ENCODE measurements around the gene ISLR.

The ISLR gene

GRCh38 chr15:74138642-74139041 lies 34.9 kb upstream of the ISLR start:
- no peak for DNase-seq (ENCODE audit: low read depth, low spot score)
- Histone ChIP-seq H3K36me3 (ENCODE audit: insufficient read depth, insufficient read length, low read length) (no peaks in the 10 kb centered on the region), H3K4me3 (ENCODE audit: insufficient read length, low read depth) (no peak overlapping the region), H3K9ac (ENCODE audit: insufficient read length, low read depth) (no peak overlapping the region), H3K4me1 (ENCODE audit: insufficient read depth, insufficient read length) (peaks cover 17% of the 10 kb centered on the region), H3K27me3 (ENCODE audit: insufficient read depth, insufficient read length) (peaks cover 38% of the 10 kb centered on the region), H3K9me3 (ENCODE audit: insufficient read depth, low read length) (peaks cover 11% of the 10 kb centered on the region; the same call in 1 of the 2 replicates)
- TF ChIP-seq ZNF274 (IDR thresholded peaks at IDR 0.05; ENCODE audit: low read depth, low read length) (no peak), YY1 (IDR thresholded peaks at IDR 0.05; ENCODE audit: insufficient read depth, insufficient read length) (no peak), SUZ12 (IDR thresholded peaks at IDR 0.05; ENCODE audit: extremely low read depth, insufficient read depth, insufficient read length) (no peak)

GRCh38 chr15:74141591-74141990 lies 31.9 kb upstream of the ISLR start:
- H3K36me3 ChIP-seq (ENCODE audit: insufficient read depth, insufficient read length, low read length), result no peaks in the 10 kb centered on the region
- H3K9ac ChIP-seq (ENCODE audit: insufficient read length, low read depth), result no peak overlapping the region
- H3K9me3 ChIP-seq (ENCODE audit: insufficient read depth, low read length), result no peaks in the 10 kb centered on the region
- peaks cover 20% of the 10 kb centered on the region for H3K27me3 ChIP-seq (ENCODE audit: insufficient read depth, insufficient read length)
- H3K4me1 ChIP-seq (ENCODE audit: insufficient read depth, insufficient read length), result peaks cover 12% of the 10 kb centered on the region
- no peak for TF ChIP-seq ZNF274 (IDR thresholded peaks at IDR 0.05; ENCODE audit: low read depth, low read length)
- TF ChIP-seq SUZ12 (IDR thresholded peaks at IDR 0.05; ENCODE audit: extremely low read depth, insufficient read depth, insufficient read length), result no peak
- TF ChIP-seq YY1 (IDR thresholded peaks at IDR 0.05; ENCODE audit: insufficient read depth, insufficient read length), result no peak
- H3K4me3 ChIP-seq (ENCODE audit: insufficient read length, low read depth), result no peak overlapping the region
- no peak for DNase-seq (ENCODE audit: low read depth, low spot score)

GRCh38 chr15:74144153-74144775 lies 29.2 kb upstream of the ISLR start:
- Histone ChIP-seq H3K9me3 (ENCODE audit: insufficient read depth, low read length) (no peaks in the 10 kb centered on the region), H3K4me3 (ENCODE audit: insufficient read length, low read depth) (no peak overlapping the region), H3K4me1 (ENCODE audit: insufficient read depth, insufficient read length) (peaks cover 12% of the 10 kb centered on the region), H3K36me3 (ENCODE audit: insufficient read depth, insufficient read length, low read length) (no peaks in the 10 kb centered on the region), H3K27me3 (ENCODE audit: insufficient read depth, insufficient read length) (no peaks in the 10 kb centered on the region), H3K9ac (ENCODE audit: insufficient read length, low read depth) (no peak overlapping the region)
- TF ChIP-seq SUZ12 (IDR thresholded peaks at IDR 0.05; ENCODE audit: extremely low read depth, insufficient read depth, insufficient read length) (no peak), YY1 (IDR thresholded peaks at IDR 0.05; ENCODE audit: insufficient read depth, insufficient read length) (no peak), ZNF274 (IDR thresholded peaks at IDR 0.05; ENCODE audit: low read depth, low read length) (no peak)
- DNase-seq (ENCODE audit: low read depth, low spot score), result no peak

GRCh38 chr15:74146277-74146800 lies 27.2 kb upstream of the ISLR start:
- Histone ChIP-seq H3K36me3 (ENCODE audit: insufficient read depth, insufficient read length, low read length) (no peaks in the 10 kb centered on the region), H3K9ac (ENCODE audit: insufficient read length, low read depth) (no peak overlapping the region), H3K27me3 (ENCODE audit: insufficient read depth, insufficient read length) (no peaks in the 10 kb centered on the region), H3K4me1 (ENCODE audit: insufficient read depth, insufficient read length) (peaks cover 3% of the 10 kb centered on the region), H3K4me3 (ENCODE audit: insufficient read length, low read depth) (no peak overlapping the region), H3K9me3 (ENCODE audit: insufficient read depth, low read length) (no peaks in the 10 kb centered on the region)
- TF ChIP-seq YY1 (IDR thresholded peaks at IDR 0.05; ENCODE audit: insufficient read depth, insufficient read length), result no peak
- TF ChIP-seq SUZ12 (IDR thresholded peaks at IDR 0.05; ENCODE audit: extremely low read depth, insufficient read depth, insufficient read length), result no peak
- TF ChIP-seq ZNF274 (IDR thresholded peaks at IDR 0.05; ENCODE audit: low read depth, low read length), result no peak
- no peak for DNase-seq (ENCODE audit: low read depth, low spot score)

GRCh38 chr15:74147051-74147450 lies 26.5 kb upstream of the ISLR start:
- no peaks in the 10 kb centered on the region for H3K36me3 ChIP-seq (ENCODE audit: insufficient read depth, insufficient read length, low read length)
- no peak overlapping the region for H3K4me3 ChIP-seq (ENCODE audit: insufficient read length, low read depth)
- no peak for DNase-seq (ENCODE audit: low read depth, low spot score)
- no peaks in the 10 kb centered on the region for H3K27me3 ChIP-seq (ENCODE audit: insufficient read depth, insufficient read length)
- TF ChIP-seq YY1 (IDR thresholded peaks at IDR 0.05; ENCODE audit: insufficient read depth, insufficient read length), result no peak
- H3K9ac ChIP-seq (ENCODE audit: insufficient read length, low read depth), result no peak overlapping the region
- H3K4me1 ChIP-seq (ENCODE audit: insufficient read depth, insufficient read length), result peaks cover 3% of the 10 kb centered on the region
- H3K9me3 ChIP-seq (ENCODE audit: insufficient read depth, low read length), result no peaks in the 10 kb centered on the region

- no peak for DNase-seq (ENCODE audit: low read depth, low spot score)
- no peaks in the 10 kb centered on the region for H3K9me3 ChIP-seq (ENCODE audit: insufficient read depth, low read length)
- H3K9ac ChIP-seq (ENCODE audit: insufficient read length, low read depth), result no peak overlapping the region
- H3K4me3 ChIP-seq (ENCODE audit: insufficient read length, low read depth), result no peak overlapping the region
- no peaks in the 10 kb centered on the region for H3K36me3 ChIP-seq (ENCODE audit: insufficient read depth, insufficient read length, low read length)
- H3K27me3 ChIP-seq (ENCODE audit: insufficient read depth, insufficient read length), result peaks cover 5% of the 10 kb centered on the region
- no peaks in the 10 kb centered on the region for H3K4me1 ChIP-seq (ENCODE audit: insufficient read depth, insufficient read length)
- TF ChIP-seq SUZ12 (IDR thresholded peaks at IDR 0.05; ENCODE audit: extremely low read depth, insufficient read depth, insufficient read length) (no peak), YY1 (IDR thresholded peaks at IDR 0.05; ENCODE audit: insufficient read depth, insufficient read length) (no peak), ZNF274 (IDR thresholded peaks at IDR 0.05; ENCODE audit: low read depth, low read length) (no peak)
These were observed 17.6 kb upstream of the ISLR start for GRCh38 chr15:74155766-74156417.

GRCh38 chr15:74156678-74157411 lies 16.7 kb upstream of the ISLR start:
- Histone ChIP-seq H3K27me3 (ENCODE audit: insufficient read depth, insufficient read length) (peaks cover 5% of the 10 kb centered on the region), H3K4me3 (ENCODE audit: insufficient read length, low read depth) (no peak overlapping the region), H3K36me3 (ENCODE audit: insufficient read depth, insufficient read length, low read length) (no peaks in the 10 kb centered on the region), H3K9me3 (ENCODE audit: insufficient read depth, low read length) (no peaks in the 10 kb centered on the region), H3K4me1 (ENCODE audit: insufficient read depth, insufficient read length) (no peaks in the 10 kb centered on the region), H3K9ac (ENCODE audit: insufficient read length, low read depth) (no peak overlapping the region)
- TF ChIP-seq SUZ12 (IDR thresholded peaks at IDR 0.05; ENCODE audit: extremely low read depth, insufficient read depth, insufficient read length) (no peak), YY1 (IDR thresholded peaks at IDR 0.05; ENCODE audit: insufficient read depth, insufficient read length) (no peak), ZNF274 (IDR thresholded peaks at IDR 0.05; ENCODE audit: low read depth, low read length) (no peak)
- DNase-seq (ENCODE audit: low read depth, low spot score), result no peak
